ENCODE data around the gene UBE2N.

Gene UBE2N

DNA sequence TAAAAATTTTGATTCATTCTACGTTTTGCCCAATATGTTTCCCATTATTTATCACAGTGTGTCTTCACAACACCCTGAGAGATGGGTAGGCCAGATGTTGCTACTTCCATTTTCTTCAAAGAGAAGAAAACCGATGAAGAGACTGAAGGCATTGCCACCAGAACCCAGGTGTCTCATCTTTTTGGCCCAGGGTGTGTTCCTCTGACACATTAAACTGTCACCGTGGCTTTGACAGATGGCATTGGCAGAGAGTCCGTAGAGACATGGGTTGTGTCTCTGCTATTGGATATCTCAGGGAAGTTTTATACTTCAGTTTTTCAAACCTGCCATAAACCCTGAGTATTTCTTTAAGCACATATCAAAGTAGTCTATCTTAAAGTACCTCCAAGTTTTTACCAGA, 75.3 kb downstream of the UBE2N start:
- no peak overlapping the region for H3K27ac ChIP-seq
- TF ChIP-seq FOXP2 (optimal IDR thresholded peaks at IDR 0.05; ENCODE audit: control extremely low read depth, extremely low read length, insufficient read depth), result no peak
- no peak for TF ChIP-seq POLR2AphosphoS5 (IDR thresholded peaks at IDR 0.05; ENCODE audit: borderline replicate concordance, low read depth, low read length)
- TF ChIP-seq EZH2 (IDR thresholded peaks at IDR 0.05), result no peak
- DNase-seq (ENCODE audit: low read depth, low spot score), result no peak

DNA sequence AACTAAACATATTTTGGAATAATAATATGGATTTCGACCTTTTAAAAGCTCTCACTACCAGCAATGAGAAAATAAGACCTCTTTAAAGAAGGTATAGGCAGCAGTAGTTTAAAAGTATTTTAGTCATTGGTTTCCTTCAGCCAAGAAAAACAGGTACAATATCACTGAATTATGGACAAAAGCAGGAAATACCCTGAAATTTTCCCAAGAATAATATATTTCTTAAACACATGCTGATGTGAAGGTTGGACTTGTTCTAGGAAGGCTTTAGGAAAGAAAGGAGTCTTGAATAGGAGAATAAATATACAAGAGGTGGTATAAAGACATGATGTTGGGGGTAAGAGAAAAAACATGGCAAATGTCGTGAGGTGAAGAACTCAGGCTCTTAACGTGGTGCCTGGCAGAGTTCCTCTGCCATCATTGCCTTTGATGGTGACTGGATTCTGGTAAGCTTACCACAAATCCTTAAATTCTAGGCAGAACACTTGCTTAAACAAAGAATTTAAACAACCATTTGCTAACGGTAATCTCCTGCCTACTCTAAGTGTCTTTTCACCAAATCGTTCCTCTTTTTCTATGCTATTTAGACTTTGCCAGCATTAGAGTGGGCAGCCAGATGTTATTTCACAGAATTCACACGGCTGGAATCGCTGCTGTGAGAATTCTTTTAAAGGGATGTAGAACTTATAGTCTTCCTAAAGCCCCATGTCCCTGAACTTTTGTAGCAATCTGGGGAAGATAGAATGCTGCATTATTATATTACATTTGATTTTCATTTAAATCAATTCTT, 75.9 kb downstream of the UBE2N start:
- no peak for DNase-seq (ENCODE audit: low read depth, low spot score)
- no peak overlapping the region for H3K9ac ChIP-seq (ENCODE audit: insufficient read length)
- no peak for TF ChIP-seq FOXP2 (optimal IDR thresholded peaks at IDR 0.05; ENCODE audit: control extremely low read depth, extremely low read length, insufficient read depth)
- TF ChIP-seq POLR2AphosphoS5 (IDR thresholded peaks at IDR 0.05; ENCODE audit: borderline replicate concordance, low read depth, low read length), result no peak
- TF ChIP-seq EZH2 (IDR thresholded peaks at IDR 0.05), result no peak
- no peaks in the 10 kb centered on the region for H3K36me3 ChIP-seq (ENCODE audit: insufficient read depth, low read length)
- H3K4me3 ChIP-seq, result no peak overlapping the region
- no peak overlapping the region for H3K27ac ChIP-seq
- H3K9me3 ChIP-seq (ENCODE audit: low read depth, low read length), result no peaks in the 10 kb centered on the region

More for the DNA sequence above, 75.3 kb downstream of the UBE2N start:
- Histone ChIP-seq H3K9me3 (ENCODE audit: low read depth, low read length) (no peaks in the 10 kb centered on the region), H3K36me3 (ENCODE audit: insufficient read depth, low read length) (no peaks in the 10 kb centered on the region), H3K4me3 (no peak overlapping the region), H3K9ac (ENCODE audit: insufficient read length) (no peak overlapping the region)

DNA sequence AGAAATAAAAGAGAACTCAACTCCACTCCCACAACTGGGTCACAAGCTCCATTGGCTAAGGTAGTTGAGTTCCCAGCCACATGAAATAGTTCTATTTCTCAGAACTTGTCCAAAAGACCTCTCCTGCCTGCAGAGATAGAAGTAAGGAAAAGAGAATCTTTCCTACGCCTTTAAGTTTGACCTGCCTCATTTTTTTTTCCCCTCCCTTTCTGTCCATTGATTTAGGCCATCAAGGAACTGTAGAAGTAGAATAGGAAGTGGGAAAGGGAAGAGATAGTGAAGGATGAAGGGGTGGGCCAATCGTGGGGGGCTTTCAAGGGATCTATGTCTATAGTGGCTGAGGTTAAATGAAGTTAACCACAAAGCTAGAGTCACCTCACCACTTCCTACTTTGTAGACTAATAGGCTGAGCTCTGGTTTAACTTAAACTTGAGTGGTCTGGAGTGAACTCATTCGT, 77.9 kb downstream of the UBE2N start:
- Histone ChIP-seq H3K9ac (ENCODE audit: insufficient read length) (no peak overlapping the region), H3K9me3 (ENCODE audit: low read depth, low read length) (no peaks in the 10 kb centered on the region), H3K27ac (no peak overlapping the region), H3K4me3 (no peak overlapping the region), H3K36me3 (ENCODE audit: insufficient read depth, low read length) (no peaks in the 10 kb centered on the region)
- TF ChIP-seq POLR2AphosphoS5 (IDR thresholded peaks at IDR 0.05; ENCODE audit: borderline replicate concordance, low read depth, low read length) (no peak), EZH2 (IDR thresholded peaks at IDR 0.05) (no peak), FOXP2 (optimal IDR thresholded peaks at IDR 0.05; ENCODE audit: control extremely low read depth, extremely low read length, insufficient read depth) (no peak)
- no peak for DNase-seq (ENCODE audit: low read depth, low spot score)

DNA sequence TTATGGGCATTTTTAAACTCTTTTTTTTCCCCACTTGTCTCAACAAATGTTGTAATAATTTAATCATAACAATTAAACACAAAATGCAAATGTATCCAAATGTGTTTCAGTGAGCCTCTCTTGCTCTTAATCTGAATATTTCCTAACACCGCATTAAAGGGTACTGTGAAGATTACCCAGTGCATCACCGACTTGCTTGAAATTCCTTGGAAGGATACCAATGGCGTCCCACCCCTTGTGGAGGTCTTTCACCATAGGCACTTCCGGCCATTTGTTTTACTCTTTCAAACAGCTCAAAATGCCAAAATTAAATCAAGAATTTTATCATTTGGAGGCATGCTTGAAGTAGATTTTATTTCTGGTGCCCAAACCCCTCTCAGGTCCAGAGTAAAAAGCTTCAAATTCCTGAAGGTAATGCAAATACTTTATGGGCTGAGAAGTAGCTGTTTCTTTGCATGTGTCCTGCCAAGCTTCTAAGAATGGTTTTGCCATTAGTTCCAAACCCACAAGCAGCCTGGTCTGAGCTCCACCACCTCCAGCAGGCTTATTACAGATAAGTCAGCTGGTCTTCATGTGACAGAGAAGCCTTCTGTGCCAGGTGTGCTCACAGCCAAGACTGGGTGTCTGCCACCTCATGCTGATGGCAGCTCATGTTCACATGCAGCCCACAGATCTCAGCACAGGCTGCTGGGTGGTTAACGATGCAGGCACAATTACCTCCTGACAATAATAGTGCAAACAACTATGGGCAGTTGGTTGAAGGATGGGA, 80.4 kb downstream of the UBE2N start:
- Histone ChIP-seq H3K36me3 (ENCODE audit: insufficient read depth, low read length) (no peaks in the 10 kb centered on the region), H3K27ac (no peak overlapping the region), H3K9ac (ENCODE audit: insufficient read length) (no peak overlapping the region), H3K4me3 (no peak overlapping the region), H3K9me3 (ENCODE audit: low read depth, low read length) (no peaks in the 10 kb centered on the region)
- no peak for TF ChIP-seq POLR2AphosphoS5 (IDR thresholded peaks at IDR 0.05; ENCODE audit: borderline replicate concordance, low read depth, low read length)
- no peak for TF ChIP-seq EZH2 (IDR thresholded peaks at IDR 0.05)
- DNase-seq (ENCODE audit: low read depth, low spot score), result no peak

DNA sequence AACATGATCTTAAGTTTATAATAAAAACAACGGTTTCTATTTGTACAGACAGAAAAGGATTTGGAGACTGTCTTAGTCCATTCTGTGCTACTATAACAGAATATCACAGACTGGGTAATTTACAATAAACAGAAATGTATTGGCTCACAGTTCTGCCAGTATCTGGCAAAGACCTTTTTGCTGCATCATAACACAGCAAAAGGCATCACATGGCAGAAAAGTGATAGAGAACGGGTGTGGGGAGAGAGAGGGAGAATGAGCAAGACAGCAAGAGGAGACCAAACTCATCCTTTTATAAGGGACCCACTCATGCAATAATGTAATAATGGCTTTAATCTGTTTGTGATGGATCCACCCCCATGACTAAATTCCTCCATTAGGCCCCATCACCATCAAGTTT, 81.1 kb downstream of the UBE2N start:
- Histone ChIP-seq H3K9me3 (ENCODE audit: low read depth, low read length) (no peaks in the 10 kb centered on the region), H3K27ac (no peak overlapping the region), H3K4me3 (no peak overlapping the region), H3K9ac (ENCODE audit: insufficient read length) (no peak overlapping the region), H3K36me3 (ENCODE audit: insufficient read depth, low read length) (no peaks in the 10 kb centered on the region)
- TF ChIP-seq EZH2 (IDR thresholded peaks at IDR 0.05) (no peak), POLR2AphosphoS5 (IDR thresholded peaks at IDR 0.05; ENCODE audit: borderline replicate concordance, low read depth, low read length) (no peak)
- no peak for DNase-seq (ENCODE audit: low read depth, low spot score)

DNA sequence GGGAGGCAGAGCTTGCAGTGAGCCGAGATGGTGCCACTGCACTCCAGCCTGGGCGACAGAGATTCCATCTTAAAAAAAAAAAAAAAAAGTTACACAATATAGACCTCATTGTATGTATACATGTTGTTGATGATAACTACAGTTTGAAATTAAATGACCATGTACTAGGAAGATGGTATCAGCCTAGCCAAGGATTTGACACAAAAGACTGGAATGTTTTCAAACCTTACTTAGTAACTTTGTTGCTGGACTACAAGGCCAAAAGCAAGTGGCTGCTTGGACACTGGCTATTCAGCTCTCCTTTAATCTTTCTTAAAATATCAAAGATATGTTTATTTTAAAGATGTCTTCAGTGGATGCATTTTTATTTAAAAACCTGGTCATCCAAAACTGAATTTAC, 82.9 kb downstream of the UBE2N start:
- no peak for DNase-seq (ENCODE audit: low read depth, low spot score)
- H3K9me3 ChIP-seq (ENCODE audit: low read depth, low read length), result no peaks in the 10 kb centered on the region
- H3K9ac ChIP-seq (ENCODE audit: insufficient read length), result no peak overlapping the region
- H3K36me3 ChIP-seq (ENCODE audit: insufficient read depth, low read length), result no peaks in the 10 kb centered on the region
- H3K27ac ChIP-seq, result no peak overlapping the region
- TF ChIP-seq EZH2 (IDR thresholded peaks at IDR 0.05) (no peak), POLR2AphosphoS5 (IDR thresholded peaks at IDR 0.05; ENCODE audit: borderline replicate concordance, low read depth, low read length) (no peak), FOXP2 (optimal IDR thresholded peaks at IDR 0.05; ENCODE audit: control extremely low read depth, extremely low read length, insufficient read depth) (no peak)
- no peak overlapping the region for H3K4me3 ChIP-seq

DNA sequence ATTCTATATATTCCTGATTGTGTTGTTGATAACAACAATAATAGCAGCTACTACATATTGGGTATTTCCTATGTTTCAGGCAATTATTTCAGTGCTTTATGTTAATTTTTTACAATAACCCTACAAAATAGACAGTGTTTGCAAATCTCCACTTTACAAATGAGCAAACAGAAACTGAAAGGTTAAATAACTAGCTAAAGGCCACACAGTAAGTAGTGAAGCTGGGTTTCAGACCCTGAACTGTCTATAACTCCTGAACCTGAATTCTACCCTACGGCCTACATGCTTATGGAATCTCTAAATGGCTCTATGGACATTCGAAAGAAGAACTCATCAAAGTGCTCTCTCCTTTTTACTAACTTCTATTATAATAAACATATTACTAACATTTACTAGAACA, 83.7 kb downstream of the UBE2N start:
- no peak for DNase-seq (ENCODE audit: low read depth, low spot score)
- Histone ChIP-seq H3K4me3 (no peak overlapping the region), H3K9ac (ENCODE audit: insufficient read length) (no peak overlapping the region), H3K27ac (no peak overlapping the region), H3K36me3 (ENCODE audit: insufficient read depth, low read length) (no peaks in the 10 kb centered on the region), H3K9me3 (ENCODE audit: low read depth, low read length) (no peaks in the 10 kb centered on the region)
- TF ChIP-seq EZH2 (IDR thresholded peaks at IDR 0.05), result no peak
- no peak for TF ChIP-seq POLR2AphosphoS5 (IDR thresholded peaks at IDR 0.05; ENCODE audit: borderline replicate concordance, low read depth, low read length)
- TF ChIP-seq FOXP2 (optimal IDR thresholded peaks at IDR 0.05; ENCODE audit: control extremely low read depth, extremely low read length, insufficient read depth), result no peak

DNA sequence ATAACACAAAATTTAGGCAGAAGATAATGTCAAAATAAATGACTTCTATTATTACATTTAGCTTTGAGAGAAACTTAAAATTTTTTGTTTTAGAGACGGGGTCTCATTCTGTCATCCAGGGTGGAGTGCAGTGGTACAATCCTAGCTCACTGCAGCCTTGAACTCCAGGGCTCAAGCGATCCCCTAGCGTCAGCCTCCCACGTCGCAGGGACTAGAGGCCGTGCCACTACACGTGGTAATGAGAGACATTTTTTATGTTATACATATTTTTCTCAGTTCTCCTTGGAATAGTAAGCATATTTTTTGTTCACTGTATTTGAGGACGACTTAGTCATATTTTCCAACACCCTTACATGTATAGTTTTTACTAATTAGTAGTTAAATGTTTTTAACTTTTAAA, 85.5 kb downstream of the UBE2N start:
- TF ChIP-seq FOXP2 (optimal IDR thresholded peaks at IDR 0.05; ENCODE audit: control extremely low read depth, extremely low read length, insufficient read depth) (no peak), EZH2 (IDR thresholded peaks at IDR 0.05) (no peak), POLR2AphosphoS5 (IDR thresholded peaks at IDR 0.05; ENCODE audit: borderline replicate concordance, low read depth, low read length) (no peak)
- H3K36me3 ChIP-seq (ENCODE audit: insufficient read depth, low read length), result no peaks in the 10 kb centered on the region
- no peak overlapping the region for H3K4me3 ChIP-seq
- H3K27ac ChIP-seq, result no peak overlapping the region
- no peak overlapping the region for H3K9ac ChIP-seq (ENCODE audit: insufficient read length)
- DNase-seq (ENCODE audit: low read depth, low spot score), result no peak
- H3K9me3 ChIP-seq (ENCODE audit: low read depth, low read length), result no peaks in the 10 kb centered on the region

All from SK-N-MC (cell line).